Heart left ventricle (tissue), 16 donors: ENCODE data around the gene S100A3. TPM values are rescaled to one million over a fixed set of nuclear protein-coding genes. Genes with fewer than 3 reads are reported as not detected.

Experiments used
- ATAC-seq, 4 donors: fragments of 200-7000 bp; cut with Tn5 transposase; one replicate each; pipeline ENCODE4 v1.9.1; 2020 to 2022; ENCODE audit warnings: moderate library complexity in 4 of 4, mild to moderate bottlenecking in 3 of 4, moderate number of reproducible peaks in 1 of 4
- DNase-seq, 5 donors: peaks; one replicate each; pipeline ENCODE4 v3.0.0-alpha.2; 2020
- H3K27ac ChIP-seq, 12 donors: fragments of 200-600 bp; sonication (generic) in 4 of 12; one replicate each; pipeline versions ENCODE4 v1.5.0 to v1.8.0; 2016 to 2022; ENCODE audit warnings: mild to moderate bottlenecking in 2 of 12
- H3K27me3 ChIP-seq, 9 donors: fragments of 200-600 bp; sonication (generic) in 2 of 9; one replicate each; pipeline versions ENCODE4 v1.5.1 to v1.8.0; 2016 to 2022; ENCODE audit warnings: mild to moderate bottlenecking in 3 of 9
- H3K36me3 ChIP-seq, 9 donors: fragments of 200-600 bp; sonication (generic) in 2 of 9; one replicate each; pipeline versions ENCODE4 v1.5.0 to v1.8.0; 2018 to 2022; ENCODE audit warnings: mild to moderate bottlenecking in 2 of 9
- H3K4me1 ChIP-seq, 12 donors: fragments of 200-600 bp; sonication (generic) in 4 of 12; one replicate each; pipeline versions ENCODE4 v1.5.0 to v1.8.0; 2016 to 2022; ENCODE audit warnings: mild to moderate bottlenecking in 3 of 12
- H3K4me3 ChIP-seq, 12 donors: fragments of 200-600 bp; sonication (generic) in 4 of 12; one replicate each; pipeline versions ENCODE4 v1.5.0 to v1.8.0; 2017 to 2022; ENCODE audit warnings: mild to moderate bottlenecking in 9 of 12, moderate library complexity in 4 of 12
- H3K9me3 ChIP-seq, 12 donors: fragments of 200-600 bp; sonication (generic) in 4 of 12; one replicate each; pipeline versions ENCODE4 v1.5.0 to v1.8.0; 2016 to 2022; ENCODE audit warnings: mild to moderate bottlenecking in 1 of 12
- CTCF ChIP-seq, 12 donors: fragments of 200-600 bp; sonication (generic) in 4 of 12; IDR thresholded peaks; one replicate each; pipeline versions ENCODE4 v1.5.0 to v1.8.0; 2018 to 2022; ENCODE audit warnings: antibody characterized with exemption in 12 of 12, mild to moderate bottlenecking in 5 of 12
- POLR2A ChIP-seq, 2 donors: fragments of 450-650 bp; IDR thresholded peaks; one replicate each; pipeline ENCODE4 v1.6.1; 2017; ENCODE audit warnings: antibody characterized with exemption in 2 of 2, mild to moderate bottlenecking in 2 of 2, moderate library complexity in 2 of 2
- WGBS, 4 donors: extraction: QIAGEN DNeasy Blood & Tissue Kit in 2 of 4; methylation state at CpG; one replicate each; pipeline versions ENCODE4 v1.1.5 to v1.1.7; 2013 to 2018; 5-methylcytosine and 5-hydroxymethylcytosine counted together
- intact Hi-C, 10 donors: fragments of 100-400 bp; cut with DNase I; formaldehyde crosslinking; loops; one replicate each; pipeline versions ENCODE4 v1.11.1 to v1.14.2; 2022
- polyA plus RNA-seq, 2 donors: library from polyadenylated mRNA; stranded (reverse); fragments of 200-250 nt; gene quantifications; one replicate each; pipeline ENCODE4 v1.2.3, GENCODE V29; 2013
- total RNA-seq, 9 donors: library from RNA; depleted of rRNA in 2 of 9; stranded (reverse); fragments of >200 nt in 2 of 9; fragmentation: NEBNext Ultra II Directional in 3 of 9; extraction: Animal tissue kit (Norgen Biotek cat#: 25700) in 3 of 9; gene quantifications; one replicate each; pipeline versions ENCODE4 v1.1.0 to v1.2.4, GENCODE V29; 2016 to 2023
- donor health status: ischemic (EF 13 %, LVEDD 7.1; RV severe dilation, severe dysfunction).
- donor health status: healthy with polysubstance abuse.
- donor health status: DM: no; HTN: yes; CAD: no.
- donor health status: DM: no; HTN: no; CAD: no.
- donor health status: ischemic (EF 25% LVEDD 6.9; RV normal size, moderate dysfunction).
- donor health status: ischemic (EF 25% LVEDD 5.7; RV mildly dilated, moderate dysfunction).
- donor health status: healthy.
- donor health status: DM: yes; HTN: yes; CAD: no.
- donor health status: ischemic (EF 35%, LVEDD 5.7; RV mildly dilated, moderate dysfunction).
- donor health status: nonischemic (EF 11% LVEDD 7.7; RV severe dilation, severe dysfunction).
- donor health status: DM: yes; HTN: yes; CAD: no.
- donor health status: PGD.
- donor health status: ischemic (EF 29% LVEDD 5.4; RV normal size, mild dysfunction).
- donor health status: nonischemic (EF 23%, LVEDD 6.1; RV moderate dilation, normal function).

S100A3 gene
- total and polyA plus RNA-seq, 11 donors = 0.57 to 5.9 (median 1.1) TPM; not detected in 2

GRCh38 chr1:153573351-153573750, 24.3 kb upstream of the S100A3 start:
- Histone ChIP-seq H3K27ac (peak overlapping the region in 3 of 12 donors; percentile 30 to 76 (median 36)), H3K27me3 (no peaks in the 10 kb centered on the region), H3K36me3 (no peaks in the 10 kb centered on the region), H3K4me1 (peaks cover 0 to 28% (median 11%) of the 10 kb centered on the region in 12 donors), H3K4me3 (no peak overlapping the region), H3K9me3 (no peaks in the 10 kb centered on the region)
- TF ChIP-seq CTCF (IDR thresholded peaks at IDR 0.05) = no peak
- TF ChIP-seq POLR2A (IDR thresholded peaks at IDR 0.05) = no peak
- ATAC-seq (no peak), DNase-seq (no peak)
- 76 to 87% (median 80%) methylated on average over 3 of the region's 3 CpGs for WGBS, 4 donors
- intact Hi-C loops = loop anchor here in 9 of 10 donors (2.0 to 10.0 kb wide), 11 partner anchors 39 to 219 kb away; partner anchors contain the start of genes S100A14 (in 5 of the 9), S100A16 (in 2 of the 9), ILF2 (in 1 of the 9) and S100A9 (in 1 of the 9)

- no peaks in the 10 kb centered on the region for H3K27me3 ChIP-seq
- peaks cover 0 to 36% (median 18%) of the 10 kb centered on the region in 12 donors for H3K4me1 ChIP-seq
- no peaks in the 10 kb centered on the region for H3K36me3 ChIP-seq
- 10 to 16% (median 14%) methylated on average over 3 of the region's 3 CpGs for WGBS, 4 donors
- peak overlapping the region in 11 of 12 donors; percentile 20 to 76 (median 41) for H3K27ac ChIP-seq
- DNase-seq (peak; percentile 81 to 87 (median 86)), ATAC-seq (peak; percentile 89 to 93 (median 92))
- H3K9me3 ChIP-seq = no peaks in the 10 kb centered on the region
- intact Hi-C loops = loop anchor here in 9 of 10 donors (1.0 to 10.0 kb wide), 13 partner anchors 40 to 218 kb away; partner anchors contain the start of genes S100A14 (in 5 of the 9), S100A16 (in 2 of the 9), ILF2 (in 1 of the 9) and S100A9 (in 1 of the 9)
- no peak overlapping the region for H3K4me3 ChIP-seq
- TF ChIP-seq CTCF (IDR thresholded peaks at IDR 0.05) = peak; percentile 71 to 91 (median 82)
- TF ChIP-seq POLR2A (IDR thresholded peaks at IDR 0.05) = no peak
Measured at GRCh38 chr1:153572569-153573015, 23.5 kb upstream of the S100A3 start.

- TF ChIP-seq POLR2A (IDR thresholded peaks at IDR 0.05) (no peak), CTCF (IDR thresholded peaks at IDR 0.05) (no peak)
- H3K27me3 ChIP-seq = no peaks in the 10 kb centered on the region
- intact Hi-C loops = loop anchor here in 9 of 10 donors (1.0 to 10.0 kb wide), 13 partner anchors 41 to 217 kb away; partner anchors contain the start of genes S100A14 (in 5 of the 9), S100A16 (in 2 of the 9), ILF2 (in 1 of the 9) and S100A9 (in 1 of the 9)
- no peak for DNase-seq
- 69 to 81% (median 73%) methylated on average over 7 of the region's 7 CpGs for WGBS, 4 donors
- no peak for ATAC-seq
- H3K9me3 ChIP-seq = no peaks in the 10 kb centered on the region
- peaks cover 6 to 44% (median 26%) of the 10 kb centered on the region in 12 donors for H3K4me1 ChIP-seq
- H3K27ac ChIP-seq = peak overlapping the region in 2 of 12 donors; percentile 36 to 76
- H3K36me3 ChIP-seq = no peaks in the 10 kb centered on the region
- no peak overlapping the region for H3K4me3 ChIP-seq
Measured at GRCh38 chr1:153571706-153572105, 22.6 kb upstream of the S100A3 start.

- H3K27me3 ChIP-seq = no peaks in the 10 kb centered on the region
- peaks cover 7 to 53% (median 33%) of the 10 kb centered on the region in 12 donors for H3K4me1 ChIP-seq
- H3K36me3 ChIP-seq = no peaks in the 10 kb centered on the region
- no peaks in the 10 kb centered on the region for H3K9me3 ChIP-seq
- H3K4me3 ChIP-seq = no peak overlapping the region
- intact Hi-C loops = loop anchor here in 7 of 10 donors (5.0 to 10.0 kb wide), 9 partner anchors 41 to 216 kb away; partner anchors contain the start of genes S100A14 (in 3 of the 7), S100A16 (in 2 of the 7), ILF2 (in 1 of the 7) and S100A9 (in 1 of the 7)
- DNase-seq (no peak), ATAC-seq (no peak)
- 94 to 97% (median 95%) methylated on average over 5 of the region's 5 CpGs for WGBS, 4 donors
- TF ChIP-seq CTCF (IDR thresholded peaks at IDR 0.05) (no peak), POLR2A (IDR thresholded peaks at IDR 0.05) (no peak)
- H3K27ac ChIP-seq = no peak overlapping the region
Measured at GRCh38 chr1:153570874-153571273, 21.8 kb upstream of the S100A3 start.
